K562 (cell line): ENCODE measurements around the gene MARS1. TPM values are rescaled to one million over a fixed set of nuclear protein-coding genes. Genes with fewer than 3 reads are reported as not detected.

Source experiments
- CBX2 ChIP-seq: fragments of 200-600 bp; sonication (generic); IDR thresholded peaks from one replicate; pipeline ENCODE4 v1.6.1; 2012; ENCODE audit warnings: mild to moderate bottlenecking, low read length, inconsistent platforms; ENCODE audit not compliant: insufficient read depth, poor library complexity, severe bottlenecking
- NR3C1 ChIP-seq: sonication (generic); formaldehyde crosslinking; IDR thresholded peaks from 2 replicates; pipeline ENCODE4 v1.8.1; 2022; ENCODE audit warnings: missing genetic modification reagents
- ZNF3 ChIP-seq: fragments of 250-450 bp; sonication (Bioruptor Pico); IDR thresholded peaks from 2 replicates; pipeline ENCODE4 v1.5.0; 2021; ENCODE audit warnings: mild to moderate bottlenecking, moderate library complexity
- polyA plus RNA-seq, 8 experiments: library from polyadenylated mRNA; depleted of rRNA in 4 of 8; stranded (reverse) in 5 of 8; unstranded in 3 of 8; fragments of >200 nt; fragmentation: Nextera tagmentation in 2 of 8; fragmentation: Illumina TruSeq in 1 of 8; extraction: Ambion mirVana in 2 of 8; extraction: Trizol in 1 of 8; gene quantifications; 2 replicates each; pipeline versions ENCODE4 v1.2.1 to v1.2.3, GENCODE V29; 2011 to 2014; ENCODE audit warnings: inconsistent platforms in 1 of 8, missing spikeins in 1 of 8
- total RNA-seq, 7 experiments: library from RNA; depleted of rRNA in 6 of 7; stranded (reverse); fragments of >200 nt in 6 of 7; fragmentation: Illumina TruSeq in 2 of 7; extraction: Trizol in 2 of 7; gene quantifications; 2 replicates each; pipeline versions ENCODE4 v1.2.1 to v1.2.3, GENCODE V29; 2011 to 2021; ENCODE audit warnings: low replicate concordance in 1 of 7
- TF ChIP-seq, protein P1 (sequence below): fragments of 200-600 bp; sonication (generic); IDR thresholded peaks from one replicate; pipeline ENCODE4 v1.6.1; 2012; ENCODE audit warnings: mild to moderate bottlenecking, low read depth, low read length, inconsistent platforms
- TF ChIP-seq, protein P2 (sequence below): sonication (generic); formaldehyde crosslinking; IDR thresholded peaks from 2 replicates; pipeline ENCODE4 v1.8.0; 2022; ENCODE audit warnings: mild to moderate bottlenecking, low read depth, missing genetic modification reagents
- TF ChIP-seq, protein P3 (sequence below): fragments of 250-450 bp; sonication (Bioruptor Pico); IDR thresholded peaks from 2 replicates; pipeline ENCODE4 v1.5.0; 2021
- TF ChIP-seq, protein P4 (sequence below): fragments of 250-450 bp; sonication (Bioruptor Pico); IDR thresholded peaks from 2 replicates; pipeline ENCODE4 v1.8.0; 2022; ENCODE audit warnings: inconsistent platforms, mild to moderate bottlenecking, moderate library complexity, borderline replicate concordance

MARS1 gene
- total and polyA plus RNA-seq, 9 of the 15 experiments (the other 6 are each of a cell fraction or from before 2014, with no cell fraction given), result 117 to 382 (median 220) TPM

DNA sequence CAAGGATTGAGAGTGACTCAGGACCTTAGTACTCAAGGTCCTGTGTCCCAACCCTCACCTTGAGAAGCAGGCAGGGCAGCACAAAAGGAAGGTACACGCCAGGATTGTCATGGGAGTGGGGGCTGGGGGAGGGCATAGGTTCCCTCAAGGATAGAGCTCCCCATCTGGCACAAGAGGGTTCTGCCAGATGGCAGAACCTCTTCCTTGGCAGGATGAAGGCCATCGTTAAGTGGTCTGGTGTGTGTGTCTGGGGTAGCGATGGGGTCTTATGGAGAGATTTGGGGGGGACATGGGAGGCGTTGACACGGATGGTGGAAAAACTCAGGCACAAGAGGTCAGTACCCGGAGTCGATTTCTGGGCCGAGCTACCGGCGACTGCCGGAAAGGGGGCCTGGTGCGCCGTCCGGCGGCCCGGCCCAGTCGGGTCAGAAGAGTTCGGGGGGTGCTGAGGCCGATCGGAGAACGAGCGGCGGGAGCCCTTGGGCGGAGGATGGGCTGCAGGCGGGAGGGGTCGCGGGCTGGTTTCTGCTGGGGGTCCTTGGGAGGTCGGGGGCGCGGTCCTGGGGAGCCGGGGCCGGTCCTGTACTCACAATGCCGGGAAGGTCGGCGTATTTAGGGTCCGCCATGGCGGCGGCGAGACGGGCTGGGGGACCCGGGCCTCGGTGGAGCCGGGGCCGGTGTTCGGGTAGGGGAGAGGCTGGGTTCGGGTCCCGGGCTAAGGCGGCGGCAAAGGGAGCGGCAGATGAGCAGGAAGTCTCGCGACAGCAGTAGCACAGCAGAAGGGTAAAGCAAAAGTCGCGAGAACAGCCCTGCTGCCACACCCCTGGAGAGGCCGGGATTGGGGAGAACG lies 58.8 kb downstream of the MARS1 start, which contains the start of gene DCTN2 (continued):
- TF ChIP-seq, protein P1, sequence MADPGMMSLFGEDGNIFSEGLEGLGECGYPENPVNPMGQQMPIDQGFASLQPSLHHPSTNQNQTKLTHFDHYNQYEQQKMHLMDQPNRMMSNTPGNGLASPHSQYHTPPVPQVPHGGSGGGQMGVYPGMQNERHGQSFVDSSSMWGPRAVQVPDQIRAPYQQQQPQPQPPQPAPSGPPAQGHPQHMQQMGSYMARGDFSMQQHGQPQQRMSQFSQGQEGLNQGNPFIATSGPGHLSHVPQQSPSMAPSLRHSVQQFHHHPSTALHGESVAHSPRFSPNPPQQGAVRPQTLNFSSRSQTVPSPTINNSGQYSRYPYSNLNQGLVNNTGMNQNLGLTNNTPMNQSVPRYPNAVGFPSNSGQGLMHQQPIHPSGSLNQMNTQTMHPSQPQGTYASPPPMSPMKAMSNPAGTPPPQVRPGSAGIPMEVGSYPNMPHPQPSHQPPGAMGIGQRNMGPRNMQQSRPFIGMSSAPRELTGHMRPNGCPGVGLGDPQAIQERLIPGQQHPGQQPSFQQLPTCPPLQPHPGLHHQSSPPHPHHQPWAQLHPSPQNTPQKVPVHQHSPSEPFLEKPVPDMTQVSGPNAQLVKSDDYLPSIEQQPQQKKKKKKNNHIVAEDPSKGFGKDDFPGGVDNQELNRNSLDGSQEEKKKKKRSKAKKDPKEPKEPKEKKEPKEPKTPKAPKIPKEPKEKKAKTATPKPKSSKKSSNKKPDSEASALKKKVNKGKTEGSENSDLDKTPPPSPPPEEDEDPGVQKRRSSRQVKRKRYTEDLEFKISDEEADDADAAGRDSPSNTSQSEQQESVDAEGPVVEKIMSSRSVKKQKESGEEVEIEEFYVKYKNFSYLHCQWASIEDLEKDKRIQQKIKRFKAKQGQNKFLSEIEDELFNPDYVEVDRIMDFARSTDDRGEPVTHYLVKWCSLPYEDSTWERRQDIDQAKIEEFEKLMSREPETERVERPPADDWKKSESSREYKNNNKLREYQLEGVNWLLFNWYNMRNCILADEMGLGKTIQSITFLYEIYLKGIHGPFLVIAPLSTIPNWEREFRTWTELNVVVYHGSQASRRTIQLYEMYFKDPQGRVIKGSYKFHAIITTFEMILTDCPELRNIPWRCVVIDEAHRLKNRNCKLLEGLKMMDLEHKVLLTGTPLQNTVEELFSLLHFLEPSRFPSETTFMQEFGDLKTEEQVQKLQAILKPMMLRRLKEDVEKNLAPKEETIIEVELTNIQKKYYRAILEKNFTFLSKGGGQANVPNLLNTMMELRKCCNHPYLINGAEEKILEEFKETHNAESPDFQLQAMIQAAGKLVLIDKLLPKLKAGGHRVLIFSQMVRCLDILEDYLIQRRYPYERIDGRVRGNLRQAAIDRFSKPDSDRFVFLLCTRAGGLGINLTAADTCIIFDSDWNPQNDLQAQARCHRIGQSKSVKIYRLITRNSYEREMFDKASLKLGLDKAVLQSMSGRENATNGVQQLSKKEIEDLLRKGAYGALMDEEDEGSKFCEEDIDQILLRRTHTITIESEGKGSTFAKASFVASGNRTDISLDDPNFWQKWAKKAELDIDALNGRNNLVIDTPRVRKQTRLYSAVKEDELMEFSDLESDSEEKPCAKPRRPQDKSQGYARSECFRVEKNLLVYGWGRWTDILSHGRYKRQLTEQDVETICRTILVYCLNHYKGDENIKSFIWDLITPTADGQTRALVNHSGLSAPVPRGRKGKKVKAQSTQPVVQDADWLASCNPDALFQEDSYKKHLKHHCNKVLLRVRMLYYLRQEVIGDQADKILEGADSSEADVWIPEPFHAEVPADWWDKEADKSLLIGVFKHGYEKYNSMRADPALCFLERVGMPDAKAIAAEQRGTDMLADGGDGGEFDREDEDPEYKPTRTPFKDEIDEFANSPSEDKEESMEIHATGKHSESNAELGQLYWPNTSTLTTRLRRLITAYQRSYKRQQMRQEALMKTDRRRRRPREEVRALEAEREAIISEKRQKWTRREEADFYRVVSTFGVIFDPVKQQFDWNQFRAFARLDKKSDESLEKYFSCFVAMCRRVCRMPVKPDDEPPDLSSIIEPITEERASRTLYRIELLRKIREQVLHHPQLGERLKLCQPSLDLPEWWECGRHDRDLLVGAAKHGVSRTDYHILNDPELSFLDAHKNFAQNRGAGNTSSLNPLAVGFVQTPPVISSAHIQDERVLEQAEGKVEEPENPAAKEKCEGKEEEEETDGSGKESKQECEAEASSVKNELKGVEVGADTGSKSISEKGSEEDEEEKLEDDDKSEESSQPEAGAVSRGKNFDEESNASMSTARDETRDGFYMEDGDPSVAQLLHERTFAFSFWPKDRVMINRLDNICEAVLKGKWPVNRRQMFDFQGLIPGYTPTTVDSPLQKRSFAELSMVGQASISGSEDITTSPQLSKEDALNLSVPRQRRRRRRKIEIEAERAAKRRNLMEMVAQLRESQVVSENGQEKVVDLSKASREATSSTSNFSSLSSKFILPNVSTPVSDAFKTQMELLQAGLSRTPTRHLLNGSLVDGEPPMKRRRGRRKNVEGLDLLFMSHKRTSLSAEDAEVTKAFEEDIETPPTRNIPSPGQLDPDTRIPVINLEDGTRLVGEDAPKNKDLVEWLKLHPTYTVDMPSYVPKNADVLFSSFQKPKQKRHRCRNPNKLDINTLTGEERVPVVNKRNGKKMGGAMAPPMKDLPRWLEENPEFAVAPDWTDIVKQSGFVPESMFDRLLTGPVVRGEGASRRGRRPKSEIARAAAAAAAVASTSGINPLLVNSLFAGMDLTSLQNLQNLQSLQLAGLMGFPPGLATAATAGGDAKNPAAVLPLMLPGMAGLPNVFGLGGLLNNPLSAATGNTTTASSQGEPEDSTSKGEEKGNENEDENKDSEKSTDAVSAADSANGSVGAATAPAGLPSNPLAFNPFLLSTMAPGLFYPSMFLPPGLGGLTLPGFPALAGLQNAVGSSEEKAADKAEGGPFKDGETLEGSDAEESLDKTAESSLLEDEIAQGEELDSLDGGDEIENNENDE, result no peak
- TF ChIP-seq, protein P2, sequence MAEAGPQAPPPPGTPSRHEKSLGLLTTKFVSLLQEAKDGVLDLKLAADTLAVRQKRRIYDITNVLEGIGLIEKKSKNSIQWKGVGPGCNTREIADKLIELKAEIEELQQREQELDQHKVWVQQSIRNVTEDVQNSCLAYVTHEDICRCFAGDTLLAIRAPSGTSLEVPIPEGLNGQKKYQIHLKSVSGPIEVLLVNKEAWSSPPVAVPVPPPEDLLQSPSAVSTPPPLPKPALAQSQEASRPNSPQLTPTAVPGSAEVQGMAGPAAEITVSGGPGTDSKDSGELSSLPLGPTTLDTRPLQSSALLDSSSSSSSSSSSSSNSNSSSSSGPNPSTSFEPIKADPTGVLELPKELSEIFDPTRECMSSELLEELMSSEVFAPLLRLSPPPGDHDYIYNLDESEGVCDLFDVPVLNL (CRISPR knock-in tag), result no peak
- no peak for TF ChIP-seq NR3C1 (CRISPR knock-in tag)
- TF ChIP-seq, protein P3, sequence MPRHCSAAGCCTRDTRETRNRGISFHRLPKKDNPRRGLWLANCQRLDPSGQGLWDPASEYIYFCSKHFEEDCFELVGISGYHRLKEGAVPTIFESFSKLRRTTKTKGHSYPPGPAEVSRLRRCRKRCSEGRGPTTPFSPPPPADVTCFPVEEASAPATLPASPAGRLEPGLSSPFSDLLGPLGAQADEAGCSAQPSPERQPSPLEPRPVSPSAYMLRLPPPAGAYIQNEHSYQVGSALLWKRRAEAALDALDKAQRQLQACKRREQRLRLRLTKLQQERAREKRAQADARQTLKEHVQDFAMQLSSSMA (CRISPR knock-in tag), result no peak
- TF ChIP-seq, protein P4, sequence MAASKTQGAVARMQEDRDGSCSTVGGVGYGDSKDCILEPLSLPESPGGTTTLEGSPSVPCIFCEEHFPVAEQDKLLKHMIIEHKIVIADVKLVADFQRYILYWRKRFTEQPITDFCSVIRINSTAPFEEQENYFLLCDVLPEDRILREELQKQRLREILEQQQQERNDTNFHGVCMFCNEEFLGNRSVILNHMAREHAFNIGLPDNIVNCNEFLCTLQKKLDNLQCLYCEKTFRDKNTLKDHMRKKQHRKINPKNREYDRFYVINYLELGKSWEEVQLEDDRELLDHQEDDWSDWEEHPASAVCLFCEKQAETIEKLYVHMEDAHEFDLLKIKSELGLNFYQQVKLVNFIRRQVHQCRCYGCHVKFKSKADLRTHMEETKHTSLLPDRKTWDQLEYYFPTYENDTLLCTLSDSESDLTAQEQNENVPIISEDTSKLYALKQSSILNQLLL (CRISPR knock-in tag), result no peak
- TF ChIP-seq ZNF3, result no peak
- TF ChIP-seq CBX2, result no peak
